Measurements from ENCODE around the gene CHRNA4. TPM values are rescaled to one million over a fixed set of nuclear protein-coding genes. Genes with fewer than 3 reads are reported as not detected.

Gene CHRNA4
- total and polyA plus RNA-seq, 2 of the 4 experiments (the other 2 are of a cell fraction), result not detected

- intact Hi-C loops (cut with micrococcal nuclease) (no loop called here), dilution Hi-C loops (cut with HindIII; ENCODE audit: low sequenced_read_pairs, unreplicated experiment) (no loop called here), in situ Hi-C loops (cut with MboI; ENCODE audit: low sequenced_read_pairs) (no loop called here)
- no peak overlapping the region for H2AFZ ChIP-seq (replicated peaks; ENCODE audit: low read length, poor library complexity)
- peaks cover 6% of the 10 kb centered on the region for H3K9me3 ChIP-seq (ENCODE audit: control insufficient read depth, insufficient read depth, low read length)
- no peak overlapping the region for H3K4ac ChIP-seq (ENCODE audit: low read depth, low read length)
- H3K9me1 ChIP-seq (ENCODE audit: insufficient read depth, low read length), result no peaks in the 10 kb centered on the region
- H3K4me3 ChIP-seq (ENCODE audit: insufficient read depth, low read depth, low read length), result no peak overlapping the region
- H3K9ac ChIP-seq (ENCODE audit: low read depth, low read length), result no peak overlapping the region
- H2BK15ac ChIP-seq (ENCODE audit: low read depth, low read length), result no peak overlapping the region
- H4K91ac ChIP-seq (ENCODE audit: insufficient read depth, low read depth, low read length), result no peak overlapping the region
- H4K8ac ChIP-seq (ENCODE audit: low read depth in 2 of 2, low read length in 2 of 2), result no peak overlapping the region
- ChIA-PET CTCF (no interaction called here), POLR2A (ENCODE audit: unreplicated experiment) (no interaction called here)
- H3K27me3 ChIP-seq (ENCODE audit: control insufficient read depth, insufficient read depth, low read length), result peaks cover 16% of the 10 kb centered on the region
- no peaks in the 10 kb centered on the region for H3K36me3 ChIP-seq (ENCODE audit: control insufficient read depth, insufficient read depth, low read length)
- no peak overlapping the region for H3K23ac ChIP-seq (ENCODE audit: low read depth, low read length)
- H2AK5ac ChIP-seq (ENCODE audit: low read depth, low read length), result no peak overlapping the region
- no peak for TF ChIP-seq RCOR1 (IDR thresholded peaks at IDR 0.05; ENCODE audit: insufficient replicate concordance, low read length)
- no peak for TF ChIP-seq ELK1 (IDR thresholded peaks at IDR 0.05; ENCODE audit: borderline replicate concordance, low read depth, low read length)
- no peak for TF ChIP-seq CEBPB (IDR thresholded peaks at IDR 0.05; ENCODE audit: low read depth, low read length)
- no peak for TF ChIP-seq POLR2A (IDR thresholded peaks at IDR 0.05; ENCODE audit: low read depth, low read length)
- TF ChIP-seq MAFK (IDR thresholded peaks at IDR 0.05; ENCODE audit: low read depth, low read length), result no peak
- no peak for TF ChIP-seq USF2 (IDR thresholded peaks at IDR 0.05; ENCODE audit: low read depth, low read length)
- no peak for TF ChIP-seq CHD1 (IDR thresholded peaks at IDR 0.05; ENCODE audit: low read depth, low read length)
- no peak for TF ChIP-seq SMC3 (IDR thresholded peaks at IDR 0.05; ENCODE audit: low read depth, low read length)
- no peak for TF ChIP-seq MXI1 (IDR thresholded peaks at IDR 0.05; ENCODE audit: borderline replicate concordance, low read depth, low read length)
- TF ChIP-seq RAD21 (IDR thresholded peaks at IDR 0.05; ENCODE audit: low read length), result no peak
- no peak for TF ChIP-seq NFE2L2 (IDR thresholded peaks at IDR 0.05; ENCODE audit: low read depth, low read length)
- H3K27ac ChIP-seq (ENCODE audit: insufficient read depth, low read length), result no peak overlapping the region
- H4K5ac ChIP-seq (ENCODE audit: low read depth, low read length), result no peak overlapping the region
- no peak overlapping the region for H2BK20ac ChIP-seq (ENCODE audit: low read depth, low read length)
- no peak for DNase-seq
- H4K20me1 ChIP-seq (ENCODE audit: insufficient read depth, low read length), result no peaks in the 10 kb centered on the region
- ATAC-seq (ENCODE audit: low read depth), result no peak
- no peak overlapping the region for H3K18ac ChIP-seq (ENCODE audit: low read depth, low read length)
- H2AK9ac ChIP-seq (replicated peaks; ENCODE audit: low read depth, low read length, poor library complexity), result no peak overlapping the region
- no TSS peak for BruUV-seq (replicated peaks)
- H2BK5ac ChIP-seq (ENCODE audit: low read depth, low read length, poor library complexity, severe bottlenecking), result no peak overlapping the region
- H3K14ac ChIP-seq (replicated peaks; ENCODE audit: low read depth, low read length), result no peak overlapping the region
- no peaks in the 10 kb centered on the region for H3K79me1 ChIP-seq (ENCODE audit: low read depth in 1 of 2, low read length in 2 of 2)
- no peak overlapping the region for H3K4me2 ChIP-seq (ENCODE audit: low read depth, low read length)
- H2BK120ac ChIP-seq (ENCODE audit: low read depth, low read length), result no peak overlapping the region
- 20% methylated on average over 3 of the region's 9 CpGs; no CpG with 5 or more reads in 1 of the 2 experiments for WGBS, 2 experiments (ENCODE audit: extremely low coverage in 2 of 2, insufficient read length in 1 of 2)
- H3K56ac ChIP-seq (ENCODE audit: extremely low read depth, insufficient read depth, low read length), result no peak overlapping the region
- H3K4me1 ChIP-seq (ENCODE audit: control insufficient read depth, insufficient read depth, low read length), result no peaks in the 10 kb centered on the region
These were observed 25.4 kb downstream of the CHRNA4 start for GRCh38 chr20:63335711-63336110.
